CD14-positive monocyte (primary cell): ENCODE data around the gene GFOD1. TPM values are rescaled to one million over a fixed set of nuclear protein-coding genes. Genes with fewer than 3 reads are reported as not detected.

ENCODE experiments used
- DNase-seq, 3 donors: peaks; one replicate each; pipeline ENCODE4 v3.0.0-alpha.2; 2011 to 2022
- H2AFZ ChIP-seq: 2 replicates; pipeline ENCODE4 v1.6.0; 2012; ENCODE audit warnings: mild to moderate bottlenecking, low read depth, low read length, inconsistent platforms; ENCODE audit not compliant: insufficient read depth, poor library complexity, severe bottlenecking
- H3K27ac ChIP-seq, 2 donors: 1 replicate in 1 of 2; 2 replicates in 1 of 2; pipeline ENCODE4 v1.5.1; 2012 to 2013; ENCODE audit warnings: low read length in 2 of 2, control low read depth in 1 of 2, inconsistent platforms in 1 of 2, low read depth in 1 of 2, mild to moderate bottlenecking in 1 of 2
- H3K27me3 ChIP-seq, 2 donors: one replicate each; pipeline versions ENCODE4 v1.6.0 to v1.6.1; 2011 to 2013; ENCODE audit warnings: low read length in 2 of 2; ENCODE audit not compliant: control insufficient read depth in 2 of 2, insufficient read depth in 2 of 2
- H3K36me3 ChIP-seq, 2 donors: replicated peaks in 1 of 2; 1 replicate in 1 of 2; 2 replicates in 1 of 2; pipeline versions ENCODE4 v1.5.1 to v1.6.1; 2012 to 2013; ENCODE audit warnings: low read length in 2 of 2, control low read depth in 1 of 2, inconsistent platforms in 1 of 2, mild to moderate bottlenecking in 1 of 2; ENCODE audit not compliant: insufficient read depth in 2 of 2, control insufficient read depth in 1 of 2
- H3K4me1 ChIP-seq, 2 donors: 1 replicate in 1 of 2; 2 replicates in 1 of 2; pipeline versions ENCODE4 v1.5.1 to v1.6.1; 2012 to 2013; ENCODE audit warnings: low read length in 2 of 2, control low read depth in 1 of 2, inconsistent platforms in 1 of 2, mild to moderate bottlenecking in 1 of 2, moderate library complexity in 1 of 2; ENCODE audit not compliant: insufficient read depth in 2 of 2, control insufficient read depth in 1 of 2
- H3K4me2 ChIP-seq: replicated peaks from 2 replicates; pipeline ENCODE3; 2012; ENCODE audit warnings: low read length, moderate library complexity, mild to moderate bottlenecking; ENCODE audit not compliant: poor library complexity, severe bottlenecking; ENCODE audit errors: extremely low read depth
- H3K4me3 ChIP-seq, 3 experiments: fragments of 200-600 bp in 1 of 3; sonication (generic) in 1 of 3; replicated peaks in 1 of 3; 1 replicate in 2 of 3; 2 replicates in 1 of 3; pipeline ENCODE4 v1.5.1; 2011 to 2013; ENCODE audit warnings: low read length in 3 of 3, mild to moderate bottlenecking in 3 of 3, control low read depth in 2 of 3, low read depth in 2 of 3, inconsistent platforms in 1 of 3, moderate library complexity in 1 of 3
- H3K79me2 ChIP-seq: 2 replicates; pipeline ENCODE4 v1.6.0; 2012; ENCODE audit warnings: mild to moderate bottlenecking, control low read depth, inconsistent platforms, low read length, moderate library complexity; ENCODE audit not compliant: insufficient read depth
- H3K9ac ChIP-seq: 2 replicates; pipeline ENCODE4 v1.6.0; 2017; ENCODE audit warnings: low read length, mild to moderate bottlenecking; ENCODE audit not compliant: insufficient read depth, poor library complexity, severe bottlenecking
- H3K9me3 ChIP-seq, 2 donors: replicated peaks in 1 of 2; 1 replicate in 1 of 2; 2 replicates in 1 of 2; pipeline versions ENCODE4 v1.5.1 to v1.6.1; 2012 to 2013; ENCODE audit warnings: low read length in 2 of 2, control low read depth in 1 of 2; ENCODE audit not compliant: control insufficient read depth in 1 of 2, insufficient read depth in 1 of 2
- H4K20me1 ChIP-seq: 2 replicates; pipeline ENCODE4 v1.6.0; 2012; ENCODE audit warnings: mild to moderate bottlenecking, low read length, control low read depth, moderate library complexity; ENCODE audit not compliant: insufficient read depth
- H3K27ac Mint-ChIP-seq, 7 donors: one replicate each; pipeline ENCODE4 v1.8.0; 2020; ENCODE audit warnings: mild to moderate bottlenecking in 7 of 7, mixed read lengths in 7 of 7, moderate library complexity in 6 of 7, inconsistent platforms in 2 of 7
- H3K27me3 Mint-ChIP-seq, 3 donors: one replicate each; pipeline ENCODE4 v1.8.0; 2021 to 2022; ENCODE audit warnings: low read depth in 3 of 3, mild to moderate bottlenecking in 3 of 3, mixed read lengths in 3 of 3, moderate library complexity in 3 of 3, inconsistent platforms in 1 of 3
- H3K36me3 Mint-ChIP-seq, 2 donors: one replicate each; pipeline ENCODE4 v1.8.0; 2020; ENCODE audit warnings: mixed read lengths in 2 of 2, inconsistent platforms in 1 of 2, mild to moderate bottlenecking in 1 of 2
- H3K4me1 Mint-ChIP-seq: one replicate; pipeline ENCODE4 v1.8.0; 2020; ENCODE audit warnings: mild to moderate bottlenecking, mixed read lengths
- H3K4me3 Mint-ChIP-seq, 2 donors: one replicate each; pipeline ENCODE4 v1.8.0; 2020; ENCODE audit warnings: mild to moderate bottlenecking in 2 of 2, mixed read lengths in 2 of 2, moderate library complexity in 1 of 2
- H3K9me3 Mint-ChIP-seq, 7 donors: one replicate each; pipeline ENCODE4 v1.8.0; 2020 to 2022; ENCODE audit warnings: mixed read lengths in 7 of 7, mild to moderate bottlenecking in 6 of 7, moderate library complexity in 6 of 7, inconsistent platforms in 2 of 7
- CTCF ChIP-seq: fragments of 200-600 bp; IDR thresholded peaks from one replicate; pipeline ENCODE4 v1.8.0; 2022; ENCODE audit warnings: antibody characterized with exemption, mild to moderate bottlenecking
- WGBS: methylation state at CpG from one replicate; pipeline ENCODE4 v1.1.5; 2013; ENCODE audit warnings: missing lambda C conversion rate; ENCODE audit not compliant: insufficient coverage; 5-methylcytosine and 5-hydroxymethylcytosine counted together
- intact Hi-C, 2 donors: fragments of 100-400 bp; cut with micrococcal nuclease; formaldehyde crosslinking; loops; one replicate each; pipeline versions ENCODE4 v1.15.0 to v1.15.1; 2023
- polyA plus RNA-seq, 3 donors: library from polyadenylated mRNA; depleted of rRNA in 1 of 3; unstranded in 2 of 3; stranded (reverse) in 1 of 3; fragments of 300-500 nt in 2 of 3; fragments of >200 nt in 1 of 3; fragmentation: Illumina TruSeq in 2 of 3; gene quantifications; 1 replicate in 2 of 3; 2 replicates in 1 of 3; pipeline ENCODE4 v1.2.3, GENCODE V29; 2012 to 2021

GFOD1 gene
- polyA plus RNA-seq, 3 donors = 2.4 to 8.7 (median 2.4) TPM

- WGBS = no CpG with 5 or more reads among the region's 1 CpG
- Histone ChIP-seq H4K20me1 (no peaks in the 10 kb centered on the region), H3K9me3 (no peaks in the 10 kb centered on the region), H3K27me3 (no peaks in the 10 kb centered on the region), H3K4me2 (no peak overlapping the region), H3K9ac (no peak overlapping the region), H3K36me3 (no peaks in the 10 kb centered on the region), H3K27ac (no peak overlapping the region), H3K4me3 (no peak overlapping the region), H2AFZ (no peak overlapping the region), H3K79me2 (no peaks in the 10 kb centered on the region), H3K4me1 (peaks cover 6 to 14% of the 10 kb centered on the region in 2 donors)
- Mint-ChIP-seq H3K4me3 (no peak overlapping the region), H3K36me3 (peaks cover 0 to 4% of the 10 kb centered on the region in 2 donors), H3K4me1 (peaks cover 21% of the 10 kb centered on the region), H3K27me3 (peaks cover 0 to 2% (median 1%) of the 10 kb centered on the region in 3 donors), H3K9me3 (peaks cover 0 to 1% (median 0%) of the 10 kb centered on the region in 7 donors), H3K27ac (peak overlapping the region in 2 of 7 donors; percentile 1 to 8)
- no peak for DNase-seq
- no peak for TF ChIP-seq CTCF
- intact Hi-C loops = no loop called here
Observed at GRCh38 chr6:13373488-13373886, 113.9 kb downstream of the GFOD1 start.

GRCh38 chr6:13372688-13373487 is 114.5 kb downstream of the GFOD1 start:
- Histone ChIP-seq H3K27ac (no peak overlapping the region), H3K4me2 (no peak overlapping the region), H3K9ac (no peak overlapping the region), H2AFZ (no peak overlapping the region), H3K9me3 (no peaks in the 10 kb centered on the region), H3K4me3 (no peak overlapping the region), H3K27me3 (no peaks in the 10 kb centered on the region), H3K4me1 (peaks cover 3 to 8% of the 10 kb centered on the region in 2 donors), H4K20me1 (no peaks in the 10 kb centered on the region), H3K79me2 (no peaks in the 10 kb centered on the region), H3K36me3 (no peaks in the 10 kb centered on the region)
- intact Hi-C loops = no loop called here
- H3K4me1 Mint-ChIP-seq = peaks cover 17% of the 10 kb centered on the region
- H3K27me3 Mint-ChIP-seq = peaks cover 0 to 5% (median 1%) of the 10 kb centered on the region in 3 donors
- TF ChIP-seq CTCF = no peak
- peaks cover 0 to 4% of the 10 kb centered on the region in 2 donors for H3K36me3 Mint-ChIP-seq
- H3K4me3 Mint-ChIP-seq = no peak overlapping the region
- WGBS = 83% methylated on average over 6 of the region's 9 CpGs
- H3K9me3 Mint-ChIP-seq = peaks cover 0 to 1% (median 0%) of the 10 kb centered on the region in 7 donors
- DNase-seq = no peak
- peak overlapping the region in 2 of 7 donors; percentile 8 to 44 for H3K27ac Mint-ChIP-seq
